Measurements from ENCODE around the gene MYOZ3. TPM values are rescaled to one million over a fixed set of nuclear protein-coding genes. Genes with fewer than 3 reads are reported as not detected.

MYOZ3 gene
- total RNA-seq, 6 donors from 2014 or later = 0.61 to 2.8 (median 0.89) TPM; not detected in 1

- Histone ChIP-seq H3K27ac (no peak overlapping the region), H3K4me3 (no peak overlapping the region), H3K27me3 (peaks cover 0 to 4% (median 0%) of the 10 kb centered on the region in 4 donors), H3K4me1 (peaks cover 20 to 29% (median 23%) of the 10 kb centered on the region in 4 donors), H3K9me3 (no peaks in the 10 kb centered on the region), H3K36me3 (no peaks in the 10 kb centered on the region)
- TF ChIP-seq, protein P1, sequence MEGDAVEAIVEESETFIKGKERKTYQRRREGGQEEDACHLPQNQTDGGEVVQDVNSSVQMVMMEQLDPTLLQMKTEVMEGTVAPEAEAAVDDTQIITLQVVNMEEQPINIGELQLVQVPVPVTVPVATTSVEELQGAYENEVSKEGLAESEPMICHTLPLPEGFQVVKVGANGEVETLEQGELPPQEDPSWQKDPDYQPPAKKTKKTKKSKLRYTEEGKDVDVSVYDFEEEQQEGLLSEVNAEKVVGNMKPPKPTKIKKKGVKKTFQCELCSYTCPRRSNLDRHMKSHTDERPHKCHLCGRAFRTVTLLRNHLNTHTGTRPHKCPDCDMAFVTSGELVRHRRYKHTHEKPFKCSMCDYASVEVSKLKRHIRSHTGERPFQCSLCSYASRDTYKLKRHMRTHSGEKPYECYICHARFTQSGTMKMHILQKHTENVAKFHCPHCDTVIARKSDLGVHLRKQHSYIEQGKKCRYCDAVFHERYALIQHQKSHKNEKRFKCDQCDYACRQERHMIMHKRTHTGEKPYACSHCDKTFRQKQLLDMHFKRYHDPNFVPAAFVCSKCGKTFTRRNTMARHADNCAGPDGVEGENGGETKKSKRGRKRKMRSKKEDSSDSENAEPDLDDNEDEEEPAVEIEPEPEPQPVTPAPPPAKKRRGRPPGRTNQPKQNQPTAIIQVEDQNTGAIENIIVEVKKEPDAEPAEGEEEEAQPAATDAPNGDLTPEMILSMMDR (IDR thresholded peaks at IDR 0.05) = no peak
- TF ChIP-seq POLR2A (IDR thresholded peaks at IDR 0.05) = no peak
- no peak for TF ChIP-seq POLR2AphosphoS5 (IDR thresholded peaks at IDR 0.05)
- no peak for TF ChIP-seq EP300 (IDR thresholded peaks at IDR 0.05)
- no peak for ATAC-seq (ENCODE audit: low FRiP score in 2 of 2)
- no peak for DNase-seq
- 67 to 75% methylated on average over 6 of the region's 6 CpGs for WGBS, 2 donors
Measured at GRCh38 chr5:150675069-150675468, 14.0 kb downstream of the MYOZ3 start.

- H3K9me3 ChIP-seq = no peaks in the 10 kb centered on the region
- WGBS, 2 donors = 88 to 98% methylated on average over 5 to 9 of the region's 9 CpGs
Measured at GRCh38 chr5:150676578-150676977, 15.5 kb downstream of the MYOZ3 start.

DNA sequence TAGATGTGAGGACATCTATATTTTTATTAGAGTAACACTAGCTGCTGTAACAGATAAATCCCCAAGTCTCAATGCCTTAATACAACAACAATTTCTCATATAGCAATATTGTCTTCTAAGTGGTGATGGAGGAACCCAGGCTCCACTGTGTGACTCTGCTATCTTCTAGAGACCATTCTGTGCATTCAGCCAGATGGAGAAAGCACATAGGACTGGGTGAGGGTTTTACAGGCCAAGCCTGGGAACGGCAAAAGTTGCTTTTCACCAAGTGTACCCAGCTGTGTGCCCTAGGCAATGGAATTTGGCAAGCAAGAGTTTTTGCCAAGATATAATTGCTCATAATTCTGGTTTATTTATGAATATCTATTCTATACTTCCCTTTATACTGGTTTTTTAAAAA is 28.1 kb downstream of the MYOZ3 start:
- DNase-seq = no peak
- no peaks in the 10 kb centered on the region for H3K9me3 ChIP-seq
- 84 to 85% methylated on average over 1 of the region's 1 CpG for WGBS, 2 donors
- H3K27ac ChIP-seq = no peak overlapping the region
- H3K4me1 ChIP-seq = no peaks in the 10 kb centered on the region
- peaks cover 29 to 58% (median 38%) of the 10 kb centered on the region in 4 donors for H3K36me3 ChIP-seq
- TF ChIP-seq EP300 (IDR thresholded peaks at IDR 0.05) = no peak
- TF ChIP-seq, protein P1 (IDR thresholded peaks at IDR 0.05) = no peak
- TF ChIP-seq POLR2A (IDR thresholded peaks at IDR 0.05) = no peak
- no peak for TF ChIP-seq POLR2AphosphoS5 (IDR thresholded peaks at IDR 0.05)
- ATAC-seq (ENCODE audit: low FRiP score in 2 of 2) = no peak
- H3K27me3 ChIP-seq = no peaks in the 10 kb centered on the region
- no peak overlapping the region for H3K4me3 ChIP-seq

More at GRCh38 chr5:150676578-150676977, 15.5 kb downstream of the MYOZ3 start:
- ATAC-seq (ENCODE audit: low FRiP score in 2 of 2) (no peak), DNase-seq (no peak)
- Histone ChIP-seq H3K27ac (no peak overlapping the region), H3K4me1 (peaks cover 14 to 21% (median 17%) of the 10 kb centered on the region in 4 donors), H3K27me3 (peaks cover 0 to 1% (median 0%) of the 10 kb centered on the region in 4 donors), H3K4me3 (no peak overlapping the region), H3K36me3 (no peaks in the 10 kb centered on the region)
- TF ChIP-seq, protein P1 (IDR thresholded peaks at IDR 0.05) = no peak
- TF ChIP-seq EP300 (IDR thresholded peaks at IDR 0.05) (no peak), POLR2A (IDR thresholded peaks at IDR 0.05) (no peak), POLR2AphosphoS5 (IDR thresholded peaks at IDR 0.05) (no peak)

- ATAC-seq (ENCODE audit: low FRiP score in 2 of 2) = no peak
- H3K4me3 ChIP-seq = no peak overlapping the region
- DNase-seq = no peak
- 78 to 79% methylated on average over 6 of the region's 6 CpGs for WGBS, 2 donors
- no peaks in the 10 kb centered on the region for H3K27me3 ChIP-seq
- TF ChIP-seq, protein P1 (IDR thresholded peaks at IDR 0.05) = no peak
- no peak for TF ChIP-seq POLR2A (IDR thresholded peaks at IDR 0.05)
- TF ChIP-seq EP300 (IDR thresholded peaks at IDR 0.05) = no peak
- TF ChIP-seq POLR2AphosphoS5 (IDR thresholded peaks at IDR 0.05) = no peak
- H3K27ac ChIP-seq = no peak overlapping the region
- peaks cover 45 to 74% (median 54%) of the 10 kb centered on the region in 4 donors for H3K36me3 ChIP-seq
- H3K4me1 ChIP-seq = no peaks in the 10 kb centered on the region
- no peaks in the 10 kb centered on the region for H3K9me3 ChIP-seq
Measured at GRCh38 chr5:150690760-150691159, 29.7 kb downstream of the MYOZ3 start.

- TF ChIP-seq EP300 (IDR thresholded peaks at IDR 0.05) = no peak
- TF ChIP-seq POLR2AphosphoS5 (IDR thresholded peaks at IDR 0.05) = no peak
- no peak for TF ChIP-seq POLR2A (IDR thresholded peaks at IDR 0.05)
- TF ChIP-seq, protein P1 (IDR thresholded peaks at IDR 0.05) = no peak
- no peak overlapping the region for H3K27ac ChIP-seq
- no peaks in the 10 kb centered on the region for H3K9me3 ChIP-seq
- H3K4me3 ChIP-seq = no peak overlapping the region
- ATAC-seq (ENCODE audit: low FRiP score in 2 of 2) (no peak), DNase-seq (no peak)
- no peaks in the 10 kb centered on the region for H3K4me1 ChIP-seq
- no peaks in the 10 kb centered on the region for H3K27me3 ChIP-seq
- 91 to 94% methylated on average over 3 of the region's 3 CpGs for WGBS, 2 donors
- peaks cover 59 to 87% (median 69%) of the 10 kb centered on the region in 4 donors for H3K36me3 ChIP-seq
Measured at GRCh38 chr5:150692276-150692675, 31.2 kb downstream of the MYOZ3 start.
